ENCODE measurements around the gene LRRC43.
"Not testable (repeated sequence)": the region's sequence is repeated elsewhere in the genome, so short reads cannot be mapped to it uniquely, and the experiment has no call there.

LRRC43 gene

GRCh38 chr12:122158700-122159285 is 24.1 kb upstream of the LRRC43 start:
- no peak for DNase-seq

- DNase-seq: no peak
These were observed 23.0 kb upstream of the LRRC43 start for GRCh38 chr12:122159882-122160281.

GRCh38 chr12:122160761-122161160 is 22.2 kb upstream of the LRRC43 start:
- no peak for DNase-seq

- no peak for DNase-seq
These were observed 21.2 kb upstream of the LRRC43 start for GRCh38 chr12:122161682-122162081.

GRCh38 chr12:122162976-122163375 is 19.9 kb upstream of the LRRC43 start:
- no peak for DNase-seq

- DNase-seq: no peak
These were observed 16.2 kb upstream of the LRRC43 start for GRCh38 chr12:122166422-122167349.

GRCh38 chr12:122167356-122167925 is 15.5 kb upstream of the LRRC43 start:
- DNase-seq: no peak

GRCh38 chr12:122168492-122168891 is 14.4 kb upstream of the LRRC43 start:
- DNase-seq: no peak

- DNase-seq: no peak
These were observed 11.5 kb upstream of the LRRC43 start for GRCh38 chr12:122171399-122171798.

- DNase-seq: no peak
These were observed 10.5 kb upstream of the LRRC43 start for GRCh38 chr12:122172262-122172939.

- DNase-seq: no peak
These were observed 8.6 kb upstream of the LRRC43 start, which contains the start of gene IL31 for GRCh38 chr12:122174155-122174845. Gene IL31 (minus strand): TSS chr12:122174221. CDS start chr12:122174172, 49 bp downstream.

GRCh38 chr12:122176473-122176872 is 6.5 kb upstream of the LRRC43 start:
- not testable (repeated sequence) for DNase-seq

- no peak for DNase-seq
These were observed 641 bp downstream of the LRRC43 start for GRCh38 chr12:122183588-122183940.

- no peak for DNase-seq
These were observed 1.6 kb downstream of the LRRC43 start for GRCh38 chr12:122184517-122184916.

GRCh38 chr12:122185079-122185478 is 2.2 kb downstream of the LRRC43 start:
- DNase-seq: no peak

- DNase-seq: no peak
These were observed 2.7 kb downstream of the LRRC43 start for GRCh38 chr12:122185494-122186082.

GRCh38 chr12:122187466-122187865 is 4.5 kb downstream of the LRRC43 start:
- no peak for DNase-seq

- no peak for DNase-seq
These were observed 6.9 kb downstream of the LRRC43 start for GRCh38 chr12:122189626-122190475.

- no peak for DNase-seq
These were observed 8.1 kb downstream of the LRRC43 start for GRCh38 chr12:122190842-122191668.

- no peak for DNase-seq
These were observed 9.5 kb downstream of the LRRC43 start for GRCh38 chr12:122192441-122192840.
